OCI-LY1 (cell line): ENCODE results near the gene RIPPLY2.

Experiments used
- H2AFZ ChIP-seq: fragments of 200-600 bp; sonication (generic), shearing (Covaris generic); 2 replicates; pipeline ENCODE4 v1.6.0; 2014; ENCODE audit warnings: antibody characterized with exemption, mild to moderate bottlenecking, low read length
- H3F3A ChIP-seq: fragments of 200-600 bp; sonication (generic), shearing (Covaris generic); 2 replicates; pipeline ENCODE4 v1.6.0; 2014; ENCODE audit warnings: mild to moderate bottlenecking, antibody characterized with exemption, low read length, moderate library complexity; ENCODE audit not compliant: insufficient read depth
- H3K27ac ChIP-seq: fragments of 200-600 bp; sonication (generic); 2 replicates; pipeline ENCODE4 v1.5.1; 2014; ENCODE audit warnings: low read length, mixed run types, mild to moderate bottlenecking, low read depth; ENCODE audit not compliant: poor library complexity, severe bottlenecking
- H3K27me3 ChIP-seq: fragments of 200-600 bp; sonication (generic); 2 replicates; pipeline ENCODE4 v1.6.0; 2014; ENCODE audit warnings: antibody characterized with exemption, mild to moderate bottlenecking, low read length, moderate library complexity; ENCODE audit not compliant: insufficient read depth
- H3K36me3 ChIP-seq: fragments of 200-600 bp; sonication (generic); 2 replicates; pipeline ENCODE4 v1.6.1; 2014; ENCODE audit warnings: mild to moderate bottlenecking, antibody characterized with exemption, low read length, moderate library complexity, mixed read lengths; ENCODE audit not compliant: insufficient read depth
- H3K4me1 ChIP-seq: fragments of 200-600 bp; sonication (generic); 2 replicates; pipeline ENCODE4 v1.5.1; 2014; ENCODE audit warnings: mild to moderate bottlenecking, low read length, moderate library complexity; ENCODE audit not compliant: insufficient read depth, severe bottlenecking
- H3K4me2 ChIP-seq: fragments of 200-600 bp; sonication (generic), shearing (Covaris generic); 2 replicates; pipeline ENCODE4 v1.6.1; 2014; ENCODE audit warnings: low read length
- H3K4me3 ChIP-seq: fragments of 200-600 bp; sonication (generic); 2 replicates; pipeline ENCODE4 v1.5.1; 2014; ENCODE audit warnings: low read length, low read depth, mild to moderate bottlenecking, mixed read lengths; ENCODE audit not compliant: poor library complexity, severe bottlenecking
- H3K79me2 ChIP-seq: fragments of 200-600 bp; shearing (Covaris generic); 2 replicates; pipeline ENCODE4 v1.6.1; 2016; ENCODE audit warnings: mixed run types, low read length, mixed read lengths; ENCODE audit not compliant: insufficient read depth
- H3K9ac ChIP-seq: fragments of 200-600 bp; sonication (generic), shearing (Covaris generic); 2 replicates; pipeline ENCODE4 v1.6.1; 2014; ENCODE audit warnings: mild to moderate bottlenecking, low read length, mixed read lengths
- H3K9me2 ChIP-seq: fragments of 200-600 bp; sonication (generic), shearing (Covaris generic); 2 replicates; pipeline ENCODE4 v1.6.1; 2014; ENCODE audit warnings: low read depth, mild to moderate bottlenecking, low read length, mixed read lengths
- H3K9me3 ChIP-seq: fragments of 200-600 bp; shearing (Covaris generic); 2 replicates; pipeline ENCODE4 v1.6.1; 2014; ENCODE audit warnings: low read length, mixed read lengths
- H4K20me1 ChIP-seq: fragments of 200-600 bp; sonication (generic), shearing (Covaris generic); 2 replicates; pipeline ENCODE4 v1.6.0; 2016; ENCODE audit warnings: mild to moderate bottlenecking, low read length; ENCODE audit not compliant: insufficient read depth
- CTCF ChIP-seq: fragments of 200-600 bp; sonication (generic), shearing (Covaris generic); IDR thresholded peaks from 2 replicates; pipeline ENCODE4 v1.5.1; 2017; ENCODE audit warnings: mild to moderate bottlenecking, antibody characterized with exemption, low read length, moderate library complexity, mixed read lengths
- EZH2 ChIP-seq: fragments of 200-600 bp; sonication (generic), shearing (Covaris generic); IDR thresholded peaks from 2 replicates; pipeline ENCODE4 v1.8.0; 2017; ENCODE audit warnings: borderline replicate concordance, mixed run types, mild to moderate bottlenecking, antibody characterized with exemption, low read length, moderate library complexity, mixed read lengths

RIPPLY2 gene

GRCh38 chr6:83846291-83846690 lies 6.9 kb upstream of the RIPPLY2 start:
- Histone ChIP-seq H3K79me2 (no peaks in the 10 kb centered on the region), H2AFZ (no peak overlapping the region)

GRCh38 chr6:83847179-83847578 lies 6.0 kb upstream of the RIPPLY2 start:
- no peak overlapping the region for H2AFZ ChIP-seq
- no peak overlapping the region for H3K4me3 ChIP-seq
- H3K4me2 ChIP-seq: no peak overlapping the region
- no peaks in the 10 kb centered on the region for H3K79me2 ChIP-seq
- no peaks in the 10 kb centered on the region for H3F3A ChIP-seq
- TF ChIP-seq CTCF (no peak), EZH2 (no peak)
- no peaks in the 10 kb centered on the region for H3K9me3 ChIP-seq
- no peaks in the 10 kb centered on the region for H4K20me1 ChIP-seq
- no peaks in the 10 kb centered on the region for H3K4me1 ChIP-seq
- H3K27ac ChIP-seq: no peak overlapping the region
- H3K36me3 ChIP-seq: no peaks in the 10 kb centered on the region
- H3K27me3 ChIP-seq: no peaks in the 10 kb centered on the region
- no peaks in the 10 kb centered on the region for H3K9me2 ChIP-seq
- H3K9ac ChIP-seq: no peak overlapping the region

More at GRCh38 chr6:83846291-83846690, 6.9 kb upstream of the RIPPLY2 start:
- TF ChIP-seq EZH2 (no peak), CTCF (no peak)
- H3K9ac ChIP-seq: no peak overlapping the region
- H3K27me3 ChIP-seq: no peaks in the 10 kb centered on the region
- no peaks in the 10 kb centered on the region for H3K9me3 ChIP-seq
- H3K27ac ChIP-seq: no peak overlapping the region
- H3K4me1 ChIP-seq: no peaks in the 10 kb centered on the region
- H3K36me3 ChIP-seq: no peaks in the 10 kb centered on the region
- no peaks in the 10 kb centered on the region for H3K9me2 ChIP-seq
- H4K20me1 ChIP-seq: no peaks in the 10 kb centered on the region
- no peak overlapping the region for H3K4me2 ChIP-seq
- no peaks in the 10 kb centered on the region for H3F3A ChIP-seq
- no peak overlapping the region for H3K4me3 ChIP-seq

GRCh38 chr6:83849127-83849526 lies 4.0 kb upstream of the RIPPLY2 start:
- Histone ChIP-seq H3K79me2 (no peaks in the 10 kb centered on the region), H4K20me1 (no peaks in the 10 kb centered on the region), H3K9me2 (no peaks in the 10 kb centered on the region), H2AFZ (no peak overlapping the region), H3K27me3 (no peaks in the 10 kb centered on the region), H3K4me1 (no peaks in the 10 kb centered on the region), H3K9me3 (no peaks in the 10 kb centered on the region), H3F3A (no peaks in the 10 kb centered on the region), H3K27ac (no peak overlapping the region), H3K9ac (no peak overlapping the region), H3K4me2 (no peak overlapping the region), H3K4me3 (no peak overlapping the region), H3K36me3 (no peaks in the 10 kb centered on the region)
- TF ChIP-seq EZH2 (no peak), CTCF (no peak)
